IMR-90 (cell line): ENCODE results near the gene LRTM1. TPM values are rescaled to one million over a fixed set of nuclear protein-coding genes. Genes with fewer than 3 reads are reported as not detected.

ENCODE experiments used
- ATAC-seq: fragments of 200-7000 bp; cut with Tn5 transposase; 2 replicates; pipeline ENCODE4 v1.9.1; 2020; ENCODE audit warnings: low read depth, mild to moderate bottlenecking, moderate library complexity
- BruUV-seq: library from RNA; stranded (reverse); fragments of 400-500 nt; replicated peaks from 2 replicates; lab custom pipeline; 2021; lab: Mats Ljungman, UMichigan
- CTCF ChIA-PET: fragments of 300-600 bp; formaldehyde crosslinking; extraction: SDS; loops from one replicate; lab custom pipeline; 2021; ENCODE audit warnings: antibody characterized with exemption; lab: Yijun Ruan, JAX
- POLR2A ChIA-PET: fragments of 300-600 bp; sonication (Branson Sonifier 250); formaldehyde crosslinking; loops from one replicate; lab custom pipeline; 2022; ENCODE audit warnings: antibody characterized with exemption; ENCODE audit not compliant: unreplicated experiment; lab: Charles Lee
- DNase-seq: peaks from one replicate; pipeline ENCODE4 v3.0.0; 2013
- H2AFZ ChIP-seq: replicated peaks from 2 replicates; pipeline ENCODE3; 2013; ENCODE audit warnings: low read length, mild to moderate bottlenecking; ENCODE audit not compliant: poor library complexity
- H2AK5ac ChIP-seq: 2 replicates; pipeline ENCODE4 v1.6.1; 2013; ENCODE audit warnings: low read depth, low read length, inconsistent platforms
- H2AK9ac ChIP-seq: replicated peaks from 2 replicates; pipeline ENCODE3; 2013; ENCODE audit warnings: mild to moderate bottlenecking, low read depth, low read length, moderate library complexity; ENCODE audit not compliant: poor library complexity
- H2BK120ac ChIP-seq: 2 replicates; pipeline ENCODE4 v1.6.1; 2013; ENCODE audit warnings: low read depth, low read length, inconsistent platforms
- H2BK15ac ChIP-seq: 3 replicates; pipeline ENCODE4 v1.6.1; 2013; ENCODE audit warnings: low read depth, low read length, inconsistent platforms
- H2BK20ac ChIP-seq: 2 replicates; pipeline ENCODE4 v1.6.1; 2013; ENCODE audit warnings: low read depth, mild to moderate bottlenecking, inconsistent platforms, low read length, moderate library complexity
- H2BK5ac ChIP-seq: 2 replicates; pipeline ENCODE4 v1.6.1; 2013; ENCODE audit warnings: mild to moderate bottlenecking, low read depth, low read length, inconsistent platforms; ENCODE audit not compliant: poor library complexity, severe bottlenecking
- H3K14ac ChIP-seq: replicated peaks from 2 replicates; pipeline ENCODE4 v1.6.1; 2013; ENCODE audit warnings: low read depth, low read length, inconsistent platforms
- H3K18ac ChIP-seq: 2 replicates; pipeline ENCODE4 v1.6.1; 2013; ENCODE audit warnings: low read depth, low read length, control low read depth
- H3K23ac ChIP-seq: 2 replicates; pipeline ENCODE4 v1.6.1; 2013; ENCODE audit warnings: low read depth, low read length, inconsistent platforms
- H3K27ac ChIP-seq: 2 replicates; pipeline ENCODE4 v1.5.1; 2013; ENCODE audit warnings: mild to moderate bottlenecking, control low read depth, low read length; ENCODE audit not compliant: insufficient read depth
- H3K27me3 ChIP-seq: 2 replicates; pipeline ENCODE4 v1.6.1; 2013; ENCODE audit warnings: low read length; ENCODE audit not compliant: control insufficient read depth, insufficient read depth
- H3K36me3 ChIP-seq: 2 replicates; pipeline ENCODE4 v1.6.1; 2013; ENCODE audit warnings: low read length, mixed read lengths; ENCODE audit not compliant: control insufficient read depth, insufficient read depth
- H3K4ac ChIP-seq: 2 replicates; pipeline ENCODE4 v1.6.1; 2013; ENCODE audit warnings: low read depth, low read length, inconsistent platforms
- H3K4me1 ChIP-seq: 2 replicates; pipeline ENCODE4 v1.6.1; 2013; ENCODE audit warnings: low read length, mixed read lengths; ENCODE audit not compliant: control insufficient read depth, insufficient read depth
- H3K4me2 ChIP-seq: 2 replicates; pipeline ENCODE4 v1.6.1; 2013; ENCODE audit warnings: low read depth, mild to moderate bottlenecking, control low read depth, low read length, moderate library complexity
- H3K4me3 ChIP-seq: 2 replicates; pipeline ENCODE4 v1.5.1; 2013; ENCODE audit warnings: low read depth, mild to moderate bottlenecking, control low read depth, low read length, moderate library complexity; ENCODE audit not compliant: insufficient read depth
- H3K56ac ChIP-seq: 2 replicates; pipeline ENCODE4 v1.6.1; 2013; ENCODE audit warnings: low read length, inconsistent platforms; ENCODE audit not compliant: insufficient read depth; ENCODE audit errors: extremely low read depth
- H3K79me1 ChIP-seq, 2 experiments: 2 replicates each; pipeline ENCODE4 v1.6.1; 2013; ENCODE audit warnings: low read length in 2 of 2, inconsistent platforms in 1 of 2, low read depth in 1 of 2
- H3K9ac ChIP-seq: 2 replicates; pipeline ENCODE4 v1.6.1; 2013; ENCODE audit warnings: low read depth, low read length, control low read depth
- H3K9me1 ChIP-seq: 2 replicates; pipeline ENCODE4 v1.6.1; 2013; ENCODE audit warnings: low read length, inconsistent platforms; ENCODE audit not compliant: insufficient read depth
- H3K9me3 ChIP-seq: 2 replicates; pipeline ENCODE4 v1.6.1; 2013; ENCODE audit warnings: low read length; ENCODE audit not compliant: control insufficient read depth, insufficient read depth
- H4K20me1 ChIP-seq: 2 replicates; pipeline ENCODE4 v1.6.1; 2013; ENCODE audit warnings: low read length, inconsistent platforms; ENCODE audit not compliant: insufficient read depth
- H4K5ac ChIP-seq: 2 replicates; pipeline ENCODE4 v1.6.1; 2013; ENCODE audit warnings: mild to moderate bottlenecking, low read depth, low read length, control low read depth
- H4K8ac ChIP-seq, 2 experiments: 2 replicates each; pipeline ENCODE4 v1.6.1; 2013; ENCODE audit warnings: low read depth in 2 of 2, low read length in 2 of 2, control low read depth in 1 of 2, inconsistent platforms in 1 of 2
- H4K91ac ChIP-seq: 2 replicates; pipeline ENCODE4 v1.6.1; 2013; ENCODE audit warnings: low read depth, low read length, inconsistent platforms; ENCODE audit not compliant: insufficient read depth
- BHLHE40 ChIP-seq: fragments of 150-350 bp; IDR thresholded peaks from 2 replicates; pipeline ENCODE4 v1.6.1; 2016; ENCODE audit warnings: mild to moderate bottlenecking, low read depth, low read length
- CEBPB ChIP-seq: IDR thresholded peaks from 2 replicates; pipeline ENCODE4 v1.6.1; 2012; ENCODE audit warnings: low read depth, low read length, improper control_type of control experiment
- CHD1 ChIP-seq: IDR thresholded peaks from 2 replicates; pipeline ENCODE4 v1.6.1; 2012; ENCODE audit warnings: low read depth, low read length, improper control_type of control experiment
- FOS ChIP-seq: fragments of 150-350 bp; IDR thresholded peaks from 2 replicates; pipeline ENCODE4 v1.6.1; 2016; ENCODE audit warnings: low read depth, low read length
- MAFK ChIP-seq: IDR thresholded peaks from 2 replicates; pipeline ENCODE4 v1.6.1; 2012; ENCODE audit warnings: low read depth, low read length, improper control_type of control experiment
- MAZ ChIP-seq: IDR thresholded peaks from 2 replicates; pipeline ENCODE4 v1.6.1; 2012; ENCODE audit warnings: low read depth, mild to moderate bottlenecking, low read length, improper control_type of control experiment, moderate library complexity, borderline replicate concordance
- MXI1 ChIP-seq: IDR thresholded peaks from 2 replicates; pipeline ENCODE4 v1.6.1; 2012; ENCODE audit warnings: low read depth, mild to moderate bottlenecking, low read length, moderate library complexity, borderline replicate concordance
- NFE2L2 ChIP-seq: fragments of 150-350 bp; IDR thresholded peaks from 2 replicates; pipeline ENCODE4 v1.6.1; 2016; ENCODE audit warnings: low read depth, mild to moderate bottlenecking, low read length
- POLR2A ChIP-seq: IDR thresholded peaks from 2 replicates; pipeline ENCODE4 v1.6.1; 2012; ENCODE audit warnings: mild to moderate bottlenecking, low read depth, low read length
- RAD21 ChIP-seq: IDR thresholded peaks from 2 replicates; pipeline ENCODE4 v1.6.1; 2012; ENCODE audit warnings: low read length, improper control_type of control experiment
- RCOR1 ChIP-seq: IDR thresholded peaks from 2 replicates; pipeline ENCODE4 v1.6.1; 2012; ENCODE audit warnings: mild to moderate bottlenecking, low read length, improper control_type of control experiment; ENCODE audit not compliant: insufficient replicate concordance
- RFX5 ChIP-seq: IDR thresholded peaks from 2 replicates; pipeline ENCODE4 v1.8.0; 2012; ENCODE audit warnings: low read depth, mild to moderate bottlenecking, low read length, moderate library complexity
- SMC3 ChIP-seq: fragments of 150-350 bp; IDR thresholded peaks from 2 replicates; pipeline ENCODE4 v1.6.1; 2016; ENCODE audit warnings: low read depth, mild to moderate bottlenecking, antibody characterized with exemption, low read length, moderate library complexity
- USF2 ChIP-seq: fragments of 150-350 bp; IDR thresholded peaks from 2 replicates; pipeline ENCODE4 v1.6.1; 2017; ENCODE audit warnings: mild to moderate bottlenecking, antibody characterized with exemption, low read length, low read depth
- WGBS, 2 experiments: methylation state at CpG; one replicate each; pipeline versions ENCODE4 v1.1.5 to v1.1.7; 2013; ENCODE audit warnings: missing lambda C conversion rate in 2 of 2; ENCODE audit not compliant: insufficient read length in 1 of 2; ENCODE audit errors: extremely low coverage in 2 of 2; 5-methylcytosine and 5-hydroxymethylcytosine counted together
- dilution Hi-C: fragments of 300-500 bp; cut with HindIII; formaldehyde crosslinking; loops from one replicate; pipeline ENCODE4 v1.14.3; 2018; ENCODE audit warnings: low sequenced_read_pairs; ENCODE audit not compliant: unreplicated experiment
- in situ Hi-C: fragments of 300-500 bp; cut with MboI; formaldehyde crosslinking; loops from 3 replicates; pipeline ENCODE4 v1.14.3; 2019; ENCODE audit warnings: low sequenced_read_pairs, inconsistent platforms, mixed read lengths
- intact Hi-C: fragments of 100-400 bp; cut with micrococcal nuclease; formaldehyde crosslinking; loops from 2 replicates; pipeline ENCODE4 v1.10.0; 2022
- polyA plus RNA-seq, 3 experiments: library from polyadenylated mRNA; depleted of rRNA; stranded (reverse); fragments of >200 nt; gene quantifications; 2 replicates each; pipeline ENCODE4 v1.2.3, GENCODE V29; 2012; ENCODE audit warnings: low replicate concordance in 1 of 3
- total RNA-seq: library from RNA; depleted of rRNA; stranded (reverse); fragments of >200 nt; gene quantifications from 2 replicates; pipeline ENCODE4 v1.2.3, GENCODE V29; 2012
- TF ChIP-seq, protein P1 (sequence below): conservative IDR thresholded peaks from 2 replicates; pipeline ENCODE4 v1.5.1; 2012; ENCODE audit warnings: mild to moderate bottlenecking, low read depth, low read length, improper control_type of control experiment
- TF ChIP-seq, protein P2 (sequence below): fragments of 150-350 bp; IDR thresholded peaks from 2 replicates; pipeline ENCODE4 v1.6.1; 2016; ENCODE audit warnings: low read depth, mild to moderate bottlenecking, low read length, moderate library complexity, borderline replicate concordance

Gene LRTM1
- total and polyA plus RNA-seq, 2 of the 4 experiments (the other 2 are of a cell fraction) = not detected

- H3K14ac ChIP-seq = no peak overlapping the region
- no peak overlapping the region for H3K4me3 ChIP-seq
- no peak overlapping the region for H3K4ac ChIP-seq
- H4K20me1 ChIP-seq = no peaks in the 10 kb centered on the region
- no TSS peak for BruUV-seq
- CTCF ChIA-PET = interaction anchor here (1.1 kb wide), 1 partner anchor 18 kb away, joined by 4 read pairs; no protein-coding TSS in a partner anchor
- ATAC-seq (no peak), DNase-seq (no peak)
- H2BK5ac ChIP-seq = no peak overlapping the region
- intact Hi-C loops = no loop called here
- no peak overlapping the region for H3K56ac ChIP-seq
- no peak overlapping the region for H4K8ac ChIP-seq
- no peaks in the 10 kb centered on the region for H3K36me3 ChIP-seq
- H2BK20ac ChIP-seq = no peak overlapping the region
- no peaks in the 10 kb centered on the region for H3K27me3 ChIP-seq
- no CpG with 5 or more reads among the region's 2 CpGs for WGBS, 2 experiments
- POLR2A ChIA-PET = interaction anchor here (0.6 kb wide), 1 partner anchor 38 kb away, joined by 8 read pairs; no protein-coding TSS in a partner anchor
- H4K91ac ChIP-seq = no peak overlapping the region
- H3K4me2 ChIP-seq = no peak overlapping the region
- H3K4me1 ChIP-seq = peaks cover 13% of the 10 kb centered on the region
- H3K79me1 ChIP-seq = no peaks in the 10 kb centered on the region
- in situ Hi-C loops = no loop called here
- no peak overlapping the region for H3K9ac ChIP-seq
- H2AK5ac ChIP-seq = no peak overlapping the region
- H4K5ac ChIP-seq = no peak overlapping the region
- H2AK9ac ChIP-seq = no peak overlapping the region
- no peak overlapping the region for H2BK120ac ChIP-seq
- TF ChIP-seq CHD1 (no peak), MAZ (no peak), SMC3 (no peak), POLR2A (no peak), USF2 (no peak), FOS (no peak), BHLHE40 (no peak), MAFK (no peak), NFE2L2 (no peak), RAD21 (no peak), CEBPB (no peak), MXI1 (no peak), RCOR1 (no peak), RFX5 (no peak)
- TF ChIP-seq, protein P1, sequence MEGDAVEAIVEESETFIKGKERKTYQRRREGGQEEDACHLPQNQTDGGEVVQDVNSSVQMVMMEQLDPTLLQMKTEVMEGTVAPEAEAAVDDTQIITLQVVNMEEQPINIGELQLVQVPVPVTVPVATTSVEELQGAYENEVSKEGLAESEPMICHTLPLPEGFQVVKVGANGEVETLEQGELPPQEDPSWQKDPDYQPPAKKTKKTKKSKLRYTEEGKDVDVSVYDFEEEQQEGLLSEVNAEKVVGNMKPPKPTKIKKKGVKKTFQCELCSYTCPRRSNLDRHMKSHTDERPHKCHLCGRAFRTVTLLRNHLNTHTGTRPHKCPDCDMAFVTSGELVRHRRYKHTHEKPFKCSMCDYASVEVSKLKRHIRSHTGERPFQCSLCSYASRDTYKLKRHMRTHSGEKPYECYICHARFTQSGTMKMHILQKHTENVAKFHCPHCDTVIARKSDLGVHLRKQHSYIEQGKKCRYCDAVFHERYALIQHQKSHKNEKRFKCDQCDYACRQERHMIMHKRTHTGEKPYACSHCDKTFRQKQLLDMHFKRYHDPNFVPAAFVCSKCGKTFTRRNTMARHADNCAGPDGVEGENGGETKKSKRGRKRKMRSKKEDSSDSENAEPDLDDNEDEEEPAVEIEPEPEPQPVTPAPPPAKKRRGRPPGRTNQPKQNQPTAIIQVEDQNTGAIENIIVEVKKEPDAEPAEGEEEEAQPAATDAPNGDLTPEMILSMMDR = no peak
- TF ChIP-seq, protein P2, sequence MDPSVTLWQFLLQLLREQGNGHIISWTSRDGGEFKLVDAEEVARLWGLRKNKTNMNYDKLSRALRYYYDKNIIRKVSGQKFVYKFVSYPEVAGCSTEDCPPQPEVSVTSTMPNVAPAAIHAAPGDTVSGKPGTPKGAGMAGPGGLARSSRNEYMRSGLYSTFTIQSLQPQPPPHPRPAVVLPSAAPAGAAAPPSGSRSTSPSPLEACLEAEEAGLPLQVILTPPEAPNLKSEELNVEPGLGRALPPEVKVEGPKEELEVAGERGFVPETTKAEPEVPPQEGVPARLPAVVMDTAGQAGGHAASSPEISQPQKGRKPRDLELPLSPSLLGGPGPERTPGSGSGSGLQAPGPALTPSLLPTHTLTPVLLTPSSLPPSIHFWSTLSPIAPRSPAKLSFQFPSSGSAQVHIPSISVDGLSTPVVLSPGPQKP = no peak
- no peak overlapping the region for H3K18ac ChIP-seq
- dilution Hi-C loops = no loop called here
- peaks cover 5% of the 10 kb centered on the region for H3K9me3 ChIP-seq
- no peak overlapping the region for H2AFZ ChIP-seq
- H2BK15ac ChIP-seq = no peak overlapping the region
- peaks cover 8% of the 10 kb centered on the region for H3K9me1 ChIP-seq
- H3K23ac ChIP-seq = no peak overlapping the region
- H3K27ac ChIP-seq = no peak overlapping the region
These were observed 18.7 kb downstream of the LRTM1 start for GRCh38 chr3:54909191-54909590.
